NCI-H2196 treated with DMSO at 0.1 percent for 48 hours (cell line): Measurements from ENCODE around the gene CES3.
A peak's percentile ranks its signal among the peaks of the same experiment; 100 is the strongest.

Source experiments
- DNase-seq: peaks from one replicate; lab custom pipeline; 2025; ENCODE audit not compliant: unreplicated experiment; lab: John Stamatoyannopoulos, UW

Gene CES3, protein sequence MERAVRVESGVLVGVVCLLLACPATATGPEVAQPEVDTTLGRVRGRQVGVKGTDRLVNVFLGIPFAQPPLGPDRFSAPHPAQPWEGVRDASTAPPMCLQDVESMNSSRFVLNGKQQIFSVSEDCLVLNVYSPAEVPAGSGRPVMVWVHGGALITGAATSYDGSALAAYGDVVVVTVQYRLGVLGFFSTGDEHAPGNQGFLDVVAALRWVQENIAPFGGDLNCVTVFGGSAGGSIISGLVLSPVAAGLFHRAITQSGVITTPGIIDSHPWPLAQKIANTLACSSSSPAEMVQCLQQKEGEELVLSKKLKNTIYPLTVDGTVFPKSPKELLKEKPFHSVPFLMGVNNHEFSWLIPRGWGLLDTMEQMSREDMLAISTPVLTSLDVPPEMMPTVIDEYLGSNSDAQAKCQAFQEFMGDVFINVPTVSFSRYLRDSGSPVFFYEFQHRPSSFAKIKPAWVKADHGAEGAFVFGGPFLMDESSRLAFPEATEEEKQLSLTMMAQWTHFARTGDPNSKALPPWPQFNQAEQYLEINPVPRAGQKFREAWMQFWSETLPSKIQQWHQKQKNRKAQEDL

DNA sequence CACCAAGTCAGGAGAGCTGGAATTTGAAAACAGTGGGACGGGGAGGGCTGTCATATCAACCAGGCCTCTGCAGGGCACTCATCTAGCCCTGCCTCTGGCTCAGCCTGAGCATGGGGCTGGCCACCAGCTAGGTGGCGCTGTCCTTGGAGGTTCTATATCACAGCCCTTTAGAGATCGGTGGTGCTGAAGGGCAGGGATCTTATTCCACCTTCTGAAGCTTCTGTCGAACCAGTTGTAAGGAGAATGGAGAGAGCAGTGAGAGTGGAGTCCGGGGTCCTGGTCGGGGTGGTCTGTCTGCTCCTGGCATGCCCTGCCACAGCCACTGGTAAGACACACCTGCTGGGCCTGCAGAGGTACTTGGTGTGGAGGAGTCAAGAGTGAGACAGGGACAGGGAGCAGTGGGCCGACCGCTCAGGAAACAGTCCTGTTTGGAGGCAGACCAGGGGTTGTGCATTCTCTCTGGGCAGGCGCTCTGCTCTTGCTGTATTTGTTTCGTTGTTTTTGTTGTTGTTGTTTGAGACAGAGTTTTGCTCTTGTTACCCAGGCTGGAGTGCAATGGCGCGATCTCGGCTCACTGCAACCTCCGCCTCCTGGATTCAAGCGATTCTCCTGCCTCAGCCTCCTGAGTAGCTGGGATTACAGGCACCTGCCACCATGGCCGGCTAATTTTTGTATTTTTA is at the start of gene CES3:
Gene CES3, plus strand, starts transcription at position 202 of the 680 bp plus-strand sequence. Its CDS starts 42 bp downstream, at position 244.
- DNase-seq: peak; percentile 51

- no peak for DNase-seq
Measured at GRCh38 chr16:66911801-66912200, 49.3 kb upstream of the CES3 start.

DNA sequence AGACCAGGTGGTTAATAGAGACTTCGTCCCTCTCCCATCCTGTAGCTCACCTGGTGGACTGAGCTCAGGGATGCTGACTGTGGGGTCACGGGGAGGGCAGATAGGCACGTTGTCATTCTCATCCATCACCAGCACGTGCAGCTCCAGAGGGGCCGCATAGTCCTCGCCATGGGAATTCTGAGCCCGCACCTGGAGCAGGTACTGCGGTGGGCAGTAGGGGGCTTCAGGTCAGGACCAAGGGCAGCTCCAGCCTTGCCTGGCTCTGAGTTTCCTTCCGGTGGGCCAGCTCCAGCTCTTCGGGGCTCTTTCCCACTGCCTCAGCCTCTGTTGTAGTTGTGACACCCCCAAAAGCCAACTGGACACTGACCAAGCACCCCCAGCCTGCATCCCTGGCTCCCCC is 48.0 kb upstream of the CES3 start:
- DNase-seq: no peak

GRCh38 chr16:66913711-66914110 is 47.4 kb upstream of the CES3 start:
- DNase-seq: no peak

GRCh38 chr16:66914541-66914940 is 46.5 kb upstream of the CES3 start:
- DNase-seq: no peak

- DNase-seq: no peak
Measured at GRCh38 chr16:66915041-66915440, 46.0 kb upstream of the CES3 start.

GRCh38 chr16:66916518-66916917 is 44.5 kb upstream of the CES3 start:
- no peak for DNase-seq

GRCh38 chr16:66917741-66918140 is 43.3 kb upstream of the CES3 start:
- no peak for DNase-seq

DNA sequence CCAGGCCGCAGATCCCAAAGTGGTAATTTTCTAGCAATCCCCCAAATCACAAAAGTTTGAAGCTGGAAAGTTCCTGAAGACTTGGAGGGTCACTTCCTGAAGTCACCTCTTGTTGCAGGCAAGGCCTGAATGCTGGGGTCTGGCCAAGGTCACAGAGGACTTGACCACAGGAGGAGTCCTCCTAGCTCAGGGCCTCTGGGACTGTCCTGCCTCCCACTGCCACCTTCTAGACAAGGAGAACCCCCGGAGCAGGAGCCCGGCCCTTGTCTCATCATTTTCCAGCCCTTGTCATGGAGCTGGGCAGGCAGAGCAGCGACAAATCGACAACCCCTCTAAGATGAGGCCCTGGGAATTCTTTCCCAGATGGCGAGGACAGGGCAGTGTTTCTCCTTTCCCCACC is 42.7 kb upstream of the CES3 start:
- no peak for DNase-seq

GRCh38 chr16:66918803-66919568 is 42.1 kb upstream of the CES3 start, which contains the start of gene CDH16:
Gene CDH16 (minus strand): TSS chr16:66918885. CDS start chr16:66918065, 820 bp downstream.
- no peak for DNase-seq

GRCh38 chr16:66919569-66920298 is 41.3 kb upstream of the CES3 start:
- no peak for DNase-seq

- DNase-seq: no peak
Measured at GRCh38 chr16:66920299-66920590, 40.8 kb upstream of the CES3 start.

DNA sequence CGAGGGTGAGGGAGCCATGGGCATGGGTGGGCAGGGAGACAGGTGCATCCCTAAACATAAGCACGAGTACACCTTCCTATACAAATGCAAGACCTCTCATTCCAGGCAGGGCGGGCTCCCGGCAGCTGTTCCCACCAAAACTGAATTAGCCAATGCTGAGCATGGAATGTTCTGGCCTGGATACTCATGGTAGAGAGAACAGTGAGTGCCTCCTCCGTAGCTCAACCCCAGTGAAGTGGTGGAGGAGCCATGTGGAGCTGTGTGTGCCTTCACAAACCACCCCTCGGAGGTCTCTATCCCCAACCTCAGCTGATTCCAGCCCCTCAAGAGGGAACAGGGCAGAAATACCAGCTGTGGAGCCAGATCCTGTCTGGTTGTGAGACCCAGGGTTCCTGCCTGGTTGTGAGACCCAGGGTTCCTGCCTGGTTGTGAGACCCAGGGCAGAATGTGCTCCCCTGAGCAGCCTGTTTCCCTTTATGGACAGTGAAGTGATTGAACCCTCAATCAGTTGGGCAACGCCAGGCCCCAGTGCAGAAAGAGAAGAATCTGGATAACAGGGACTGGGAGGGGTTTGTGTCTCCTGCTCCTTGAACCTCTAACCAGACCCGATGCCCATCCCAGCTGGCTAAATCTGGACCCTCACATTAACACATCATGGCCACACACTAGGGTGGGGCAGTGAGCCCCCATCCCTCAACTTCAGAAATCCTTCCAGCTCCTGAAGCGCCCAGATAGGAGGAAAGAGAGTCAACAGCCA is 40.0 kb upstream of the CES3 start:
- no peak for DNase-seq

GRCh38 chr16:66921729-66922450 is 39.2 kb upstream of the CES3 start:
- no peak for DNase-seq

GRCh38 chr16:66923247-66923731 is 37.8 kb upstream of the CES3 start:
- peak; percentile 3 for DNase-seq

- DNase-seq: peak; percentile 39
Measured at GRCh38 chr16:66923866-66924265, 37.2 kb upstream of the CES3 start.

DNA sequence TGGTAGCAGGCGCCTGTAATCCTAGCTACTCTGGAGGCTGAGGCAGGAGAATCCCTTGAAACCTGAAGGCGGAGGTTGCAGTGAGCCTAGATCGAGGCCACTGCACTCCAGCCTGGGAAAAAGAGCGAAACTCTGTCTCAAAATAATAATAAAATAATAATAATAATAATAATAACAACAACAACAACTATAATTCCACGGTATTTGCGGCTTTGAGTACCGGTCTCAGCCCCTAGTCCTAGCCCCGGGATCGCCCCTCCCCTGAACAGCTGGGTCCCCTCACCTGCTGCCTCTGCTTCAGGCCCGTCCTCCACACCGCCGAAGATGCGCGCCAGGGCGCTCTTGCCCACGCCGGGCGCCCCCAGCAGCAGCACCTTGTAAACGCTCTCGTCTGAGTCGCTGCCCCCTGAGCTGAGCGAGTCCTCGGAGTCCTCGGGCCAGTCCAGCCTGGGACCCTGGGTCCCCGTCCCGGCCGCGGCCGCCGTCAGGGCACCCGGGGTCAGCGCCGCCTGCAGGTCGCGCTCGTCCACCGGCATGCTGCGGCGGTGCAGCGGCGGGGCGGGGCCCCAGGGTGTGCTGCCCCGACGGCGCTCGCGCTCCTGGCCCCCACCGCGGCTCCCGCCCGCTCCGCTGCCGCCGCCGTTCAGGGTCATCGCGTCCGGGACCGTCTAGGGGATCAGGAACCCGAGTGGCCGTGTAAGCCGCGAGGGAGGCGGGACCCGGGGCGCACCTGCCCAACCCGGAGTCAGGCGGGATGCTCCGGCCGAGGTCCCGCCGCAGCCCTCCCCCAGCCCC is 36.3 kb upstream of the CES3 start:
- DNase-seq: no peak

- no peak for DNase-seq
Measured at GRCh38 chr16:66925322-66925840, 35.7 kb upstream of the CES3 start, which contains the start of gene RRAD. Gene RRAD (minus strand): TSS chr16:66925535. CDS start chr16:66925179, 356 bp downstream.
